Measurements from ENCODE around the gene RTL5. TPM values are rescaled to one million over a fixed set of nuclear protein-coding genes. Genes with fewer than 3 reads are reported as not detected.

RTL5 gene
- total RNA-seq, 1 donor from 2014 or later = 3.9 TPM

DNA sequence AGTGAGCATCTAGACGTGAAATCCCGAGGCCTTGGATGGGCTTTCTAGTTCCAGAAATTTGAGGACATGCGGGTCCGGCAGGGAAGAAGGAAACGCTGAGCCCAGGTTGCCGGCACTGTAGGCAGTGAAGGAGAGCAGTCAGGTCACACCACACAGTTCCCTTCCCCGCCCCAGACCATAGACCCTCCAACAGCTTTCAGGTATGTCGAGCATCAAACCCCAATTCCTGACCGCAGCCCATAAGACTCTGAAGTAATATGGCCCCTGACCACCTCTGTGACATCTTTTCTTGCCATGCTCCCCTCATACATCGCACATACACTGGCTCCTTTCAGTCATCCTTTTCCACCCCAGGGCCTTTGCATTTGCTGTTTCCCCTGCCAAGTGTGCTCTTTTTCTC is 23.0 kb downstream of the RTL5 start:
- DNase-seq (ENCODE audit: low read depth) = no peak

DNA sequence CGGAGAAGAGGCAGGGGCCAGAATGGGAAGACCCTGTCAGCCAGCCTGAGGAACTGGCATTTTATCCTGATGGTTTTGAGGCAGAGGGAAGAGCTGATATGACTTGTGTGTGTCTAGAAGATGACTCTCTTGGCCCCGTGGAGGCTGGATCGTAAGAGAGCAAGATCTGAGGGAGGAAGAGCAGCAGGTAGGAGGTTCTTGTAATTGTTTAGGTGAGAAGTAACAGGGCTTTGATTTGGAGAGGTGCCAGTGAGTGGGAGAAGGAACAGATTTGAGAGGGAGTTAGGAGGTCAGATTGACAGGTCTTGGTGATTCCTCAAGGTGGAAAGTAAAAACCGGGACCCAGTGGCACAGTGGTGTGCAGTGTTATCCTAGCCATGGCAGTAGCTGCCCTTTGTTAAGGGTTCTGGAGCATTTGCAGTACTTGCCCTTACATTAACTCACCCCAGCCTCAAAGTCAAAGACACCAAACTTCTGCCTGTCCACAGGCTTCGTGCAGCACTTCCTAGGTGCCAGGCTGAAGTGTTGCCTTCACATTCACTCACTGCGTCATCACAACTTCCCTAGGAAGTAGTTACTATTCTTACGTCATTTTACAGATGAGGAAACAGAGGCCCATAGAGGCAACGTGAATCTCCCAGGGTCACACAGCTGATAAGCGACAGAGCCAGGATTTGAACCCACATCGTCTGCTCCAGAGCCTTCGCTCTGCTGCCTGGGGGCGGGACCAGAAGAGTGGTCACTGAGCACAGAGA is 23.7 kb downstream of the RTL5 start:
- no peak for DNase-seq (ENCODE audit: low read depth)

DNA sequence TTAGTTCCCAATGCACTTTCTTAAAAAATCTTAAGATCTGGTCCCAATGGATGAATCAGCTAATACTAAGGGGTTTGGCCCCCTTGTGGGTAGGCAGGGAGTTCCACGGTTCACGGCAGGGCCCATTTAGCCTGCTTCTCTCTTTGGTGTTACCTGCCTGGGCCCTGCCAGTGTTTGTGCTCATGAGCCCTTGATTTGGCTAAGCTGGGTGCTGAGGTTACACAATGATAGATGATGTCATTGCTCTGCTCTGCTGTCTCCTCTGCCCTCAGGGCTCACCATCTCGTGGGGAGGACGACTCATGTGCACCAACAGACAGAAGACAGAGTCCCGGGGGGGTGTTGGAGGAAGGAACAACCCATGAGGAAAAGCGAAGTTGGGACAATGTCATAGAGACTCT is 24.4 kb downstream of the RTL5 start:
- peak; percentile 59 for DNase-seq (ENCODE audit: low read depth)

DNA sequence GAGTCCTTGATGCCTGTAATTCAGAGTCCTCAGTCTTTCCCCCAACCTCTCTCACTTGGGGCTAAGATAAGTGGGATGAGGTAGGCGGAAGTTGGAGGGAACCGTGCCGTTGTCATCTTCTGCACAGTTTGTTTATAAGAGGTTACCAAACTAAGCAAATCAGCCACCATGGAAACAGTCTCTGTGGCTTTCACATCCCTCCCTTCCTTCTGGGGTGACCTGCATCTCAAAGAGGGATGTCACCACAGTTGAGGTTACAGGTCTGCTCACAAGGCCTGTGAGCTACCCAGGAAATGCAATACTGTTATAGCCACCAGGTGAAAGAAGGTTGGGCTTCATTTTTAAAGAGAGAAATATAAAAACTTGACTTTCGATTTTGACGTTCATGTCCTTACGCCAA is 26.3 kb downstream of the RTL5 start:
- no peak for DNase-seq (ENCODE audit: low read depth)

DNA sequence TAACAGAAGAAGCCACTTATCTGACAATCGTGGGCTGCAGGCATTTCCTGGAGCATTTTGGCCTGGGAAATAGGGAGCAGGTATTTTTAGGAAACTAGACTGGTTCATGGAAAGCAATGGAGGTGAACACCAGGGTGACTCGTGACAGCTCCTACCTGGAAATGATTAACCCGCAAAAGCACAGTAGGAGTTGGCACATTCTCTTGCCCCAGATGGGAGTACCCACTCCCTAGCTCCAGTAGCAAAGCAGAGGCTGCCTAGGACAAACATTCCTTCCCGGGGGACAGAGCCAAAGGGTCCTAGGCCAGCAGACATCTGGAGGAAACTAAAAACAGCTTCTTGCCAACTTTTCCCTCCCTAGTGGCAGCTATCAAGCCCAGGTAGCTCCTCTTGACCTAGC is 29.0 kb downstream of the RTL5 start:
- DNase-seq (ENCODE audit: low read depth) = peak; percentile 76

DNA sequence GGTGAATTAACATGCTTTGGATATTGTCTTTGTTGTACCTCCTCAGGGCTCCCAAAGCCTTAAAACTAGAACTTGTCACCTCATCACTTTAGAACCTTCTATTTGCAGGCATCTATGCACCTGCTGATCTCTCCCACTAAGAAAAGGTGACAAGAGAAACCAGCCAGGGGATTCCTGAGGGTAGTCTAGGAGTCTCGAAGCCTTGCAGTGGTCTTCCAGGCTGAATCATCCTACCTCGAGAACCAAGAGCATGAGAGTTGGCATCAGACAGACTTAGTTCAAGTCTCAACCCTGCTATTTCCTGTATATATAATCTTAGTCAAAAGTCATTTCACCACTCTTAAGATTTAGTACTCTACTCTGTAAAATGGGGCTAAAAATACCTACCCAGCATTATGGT is 29.6 kb downstream of the RTL5 start:
- DNase-seq (ENCODE audit: low read depth) = no peak

DNA sequence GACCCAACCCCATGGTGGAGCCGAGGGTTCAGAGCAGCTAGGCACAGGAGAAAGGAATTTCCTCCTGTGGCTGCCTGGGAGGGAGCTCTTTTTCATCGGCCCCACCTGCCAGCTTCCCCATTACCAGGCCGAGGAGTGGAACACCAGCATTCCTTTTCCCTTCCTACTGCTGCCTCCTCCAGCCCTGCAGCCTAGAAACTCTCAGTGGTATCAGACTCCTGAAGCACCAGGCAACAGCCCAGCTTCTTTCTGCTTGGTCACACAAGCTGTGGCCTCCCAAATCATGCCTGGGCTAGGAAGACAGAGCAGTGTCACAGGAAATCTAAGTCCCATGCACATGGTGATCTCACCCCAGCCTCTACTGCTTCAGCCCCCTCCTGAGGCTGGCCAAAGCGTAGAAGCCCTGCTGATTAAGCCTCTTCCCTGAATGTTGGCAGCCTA is 30.1 kb downstream of the RTL5 start:
- DNase-seq (ENCODE audit: low read depth) = peak; percentile 16

DNA sequence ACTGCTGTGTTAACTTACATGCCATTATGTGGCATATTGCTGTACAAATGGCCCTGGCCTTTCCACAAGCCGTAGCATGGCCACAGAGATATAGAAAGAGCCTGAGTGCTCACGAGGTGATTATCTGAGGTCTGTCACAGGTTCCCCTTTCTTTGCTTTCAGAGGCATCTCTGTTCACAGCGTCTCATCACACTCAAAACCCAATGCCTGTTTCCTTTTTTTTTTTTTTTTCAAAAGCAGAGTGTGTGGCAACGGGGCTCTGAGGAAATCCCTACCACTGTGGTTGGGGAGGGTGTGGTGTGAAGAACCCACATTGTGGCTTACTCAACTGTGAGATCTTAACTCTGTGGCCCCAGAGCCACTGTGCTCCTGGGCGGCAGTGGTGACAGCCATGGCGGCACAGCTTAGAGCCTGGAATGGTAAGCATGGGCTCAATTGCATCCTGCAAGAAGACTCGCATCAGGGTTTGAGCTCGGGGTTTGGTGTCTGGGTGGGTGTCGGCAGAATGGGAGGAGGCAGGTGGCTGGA is 30.8 kb downstream of the RTL5 start:
- DNase-seq (ENCODE audit: low read depth) = peak; percentile 27

DNA sequence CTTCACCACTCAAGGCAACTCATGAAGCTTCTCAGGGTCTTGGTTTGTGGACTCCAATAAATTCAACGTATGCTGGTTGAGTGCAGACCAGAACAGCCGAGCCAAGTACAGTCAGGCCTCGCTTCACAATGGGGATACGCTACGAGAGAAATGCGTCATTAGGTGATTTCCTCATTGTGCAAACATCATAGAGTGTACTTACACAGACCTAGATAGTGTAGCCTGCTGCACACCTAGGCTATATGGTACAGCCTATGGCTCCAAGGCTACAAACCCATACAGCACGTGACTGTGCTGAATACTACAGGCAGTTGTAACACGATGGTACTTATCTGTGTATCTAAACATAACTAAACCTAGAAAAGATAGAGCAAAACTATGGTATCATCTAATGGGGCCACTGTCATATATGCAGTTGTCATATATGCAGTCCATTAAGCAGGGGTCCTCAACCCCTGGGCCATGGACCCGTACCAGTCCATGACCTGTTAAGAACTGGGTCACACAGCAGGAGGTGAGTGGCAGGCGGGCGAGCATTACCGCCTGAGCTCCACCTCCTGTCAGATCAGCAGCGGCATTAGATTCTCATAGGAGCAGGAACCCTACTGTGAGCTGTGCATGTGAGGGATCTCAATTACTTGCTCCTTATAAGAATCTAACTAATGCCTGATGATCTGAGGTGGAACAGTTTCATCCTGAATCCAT is 31.5 kb downstream of the RTL5 start:
- no peak for DNase-seq (ENCODE audit: low read depth)

DNA sequence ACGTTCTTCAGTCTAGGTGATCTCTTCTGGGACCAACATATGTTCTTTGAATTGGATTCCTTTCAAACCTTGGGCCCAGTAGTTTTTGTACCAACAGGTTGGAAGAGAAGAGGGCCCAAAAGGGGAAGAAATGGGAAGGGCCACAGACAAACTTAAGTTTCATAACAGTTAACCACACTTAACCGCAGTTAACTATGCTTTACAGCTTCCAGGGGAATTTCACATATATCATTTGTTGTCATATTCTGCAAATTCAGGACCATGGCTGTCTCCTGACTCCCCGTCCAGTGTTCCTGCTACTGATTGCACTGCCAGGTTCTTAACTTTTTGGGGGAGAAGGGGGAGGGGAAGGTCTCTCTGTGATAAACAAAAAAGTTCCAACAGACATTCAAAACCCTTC is 34.6 kb downstream of the RTL5 start:
- DNase-seq (ENCODE audit: low read depth) = no peak

DNA sequence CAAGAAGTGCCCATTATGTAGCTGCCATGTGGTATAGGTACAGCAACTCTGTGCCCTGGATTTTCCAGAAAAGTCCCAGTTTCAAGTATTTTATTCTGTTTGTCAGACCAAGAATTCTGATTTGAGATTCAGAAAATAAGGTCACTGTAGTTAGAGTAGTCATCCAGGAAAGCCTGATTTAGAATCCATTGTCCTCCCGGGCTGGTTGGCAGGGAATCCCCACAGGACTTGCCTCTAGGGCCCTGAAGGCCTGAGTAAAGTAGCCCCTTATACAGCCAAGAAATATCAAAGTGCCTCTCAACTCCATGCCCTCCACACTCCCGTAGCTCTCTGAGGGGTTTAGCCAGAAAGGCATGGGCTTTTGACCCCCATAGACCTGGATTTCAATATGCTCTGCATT is 36.3 kb downstream of the RTL5 start:
- no peak for DNase-seq (ENCODE audit: low read depth)

DNA sequence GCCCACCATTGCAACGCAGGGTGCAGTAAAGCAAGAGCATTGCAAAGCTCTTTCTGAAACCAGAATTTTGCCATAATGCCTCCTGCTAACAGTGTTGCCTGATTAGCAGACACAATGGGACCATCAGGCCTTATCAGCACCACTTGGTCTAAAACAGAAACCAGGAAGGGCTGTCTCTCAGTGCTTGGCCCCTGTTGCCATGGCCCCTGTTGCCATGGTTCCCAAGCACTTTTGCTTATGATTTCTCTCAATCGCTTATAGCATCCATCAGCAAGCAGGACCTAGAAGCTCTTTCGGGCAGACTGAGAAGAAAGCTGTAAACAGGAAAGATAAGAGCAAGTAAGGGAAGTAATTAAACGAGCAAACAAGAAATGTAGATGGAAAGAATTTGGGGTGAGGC is 36.8 kb downstream of the RTL5 start:
- no peak for DNase-seq (ENCODE audit: low read depth)

DNA sequence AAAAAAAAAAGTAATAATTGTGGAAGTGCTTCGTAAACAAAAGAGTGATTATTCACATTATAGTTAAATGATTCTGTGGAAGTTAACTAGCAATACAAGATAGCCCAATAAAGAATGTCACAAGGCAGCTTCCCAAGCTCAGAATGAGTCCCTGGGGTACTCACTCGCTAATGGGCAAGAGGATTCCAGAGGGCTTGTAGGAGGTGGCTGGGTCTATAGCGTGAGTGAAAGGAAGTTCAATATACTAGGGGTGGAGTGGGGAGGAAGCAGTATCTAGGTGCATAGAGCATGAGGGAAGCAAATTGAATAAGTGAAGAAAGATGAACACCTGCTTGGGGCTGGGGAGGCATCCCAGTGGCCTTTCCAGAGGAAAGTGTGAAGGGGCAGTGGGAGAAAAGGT is 42.5 kb downstream of the RTL5 start:
- DNase-seq (ENCODE audit: low read depth) = no peak

DNA sequence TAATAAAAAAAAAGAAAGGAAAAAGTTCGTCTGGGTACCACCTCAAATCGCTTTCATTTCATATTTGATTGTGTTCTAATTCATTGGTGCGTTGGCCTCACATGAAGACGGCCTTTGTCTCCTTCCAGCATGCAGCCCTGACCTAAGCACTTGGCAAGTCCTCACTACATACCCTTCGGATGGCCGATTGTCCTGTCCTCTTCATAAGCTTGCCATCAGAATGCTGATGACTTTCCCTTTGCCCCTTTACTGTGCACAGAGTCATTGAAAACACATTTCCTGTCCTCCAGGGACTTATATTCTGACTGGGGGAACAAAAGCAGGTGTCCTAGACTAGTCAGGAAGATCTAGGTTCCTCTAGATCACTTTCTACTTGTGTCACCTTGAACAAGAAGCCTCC is 43.0 kb downstream of the RTL5 start:
- DNase-seq (ENCODE audit: low read depth) = no peak

DNA sequence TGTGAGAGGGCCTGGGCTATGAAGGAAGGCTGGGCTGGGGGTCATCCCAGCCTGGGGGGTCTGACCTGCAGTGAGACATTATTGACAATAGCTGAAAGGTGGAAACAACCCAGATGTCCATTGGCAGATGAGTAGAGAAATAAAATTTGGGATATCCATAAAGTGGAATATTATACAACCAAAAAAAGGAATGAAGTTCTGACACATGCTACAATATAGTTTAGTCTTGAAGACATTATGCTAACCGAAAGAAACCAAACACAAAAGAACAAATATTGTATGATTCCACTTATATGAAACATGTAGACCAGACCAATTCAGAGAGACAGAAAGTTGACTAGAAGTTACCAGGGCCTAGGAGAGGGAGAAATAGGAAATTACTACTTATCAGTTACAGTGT is 44.7 kb downstream of the RTL5 start:
- DNase-seq (ENCODE audit: low read depth) = no peak

DNA sequence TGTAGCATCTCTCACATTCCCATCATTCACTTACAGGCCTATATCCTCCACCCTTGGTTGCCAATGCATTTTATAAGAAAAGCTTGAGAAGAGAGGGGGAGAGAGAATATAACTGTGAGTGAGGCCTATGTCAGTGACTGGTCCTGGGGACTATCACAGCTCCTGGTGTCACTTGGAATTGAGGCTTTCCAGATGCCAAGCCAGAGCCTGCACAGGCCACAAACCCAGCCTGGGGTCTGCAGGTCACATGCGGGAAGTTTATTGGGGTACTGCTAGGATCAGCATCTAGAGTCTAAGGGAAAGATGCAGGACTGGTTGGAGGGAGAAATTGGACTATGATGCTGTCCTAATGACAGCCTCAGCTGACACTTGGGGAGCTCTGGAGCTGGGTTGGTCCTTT is 47.6 kb downstream of the RTL5 start:
- DNase-seq (ENCODE audit: low read depth) = no peak

DNA sequence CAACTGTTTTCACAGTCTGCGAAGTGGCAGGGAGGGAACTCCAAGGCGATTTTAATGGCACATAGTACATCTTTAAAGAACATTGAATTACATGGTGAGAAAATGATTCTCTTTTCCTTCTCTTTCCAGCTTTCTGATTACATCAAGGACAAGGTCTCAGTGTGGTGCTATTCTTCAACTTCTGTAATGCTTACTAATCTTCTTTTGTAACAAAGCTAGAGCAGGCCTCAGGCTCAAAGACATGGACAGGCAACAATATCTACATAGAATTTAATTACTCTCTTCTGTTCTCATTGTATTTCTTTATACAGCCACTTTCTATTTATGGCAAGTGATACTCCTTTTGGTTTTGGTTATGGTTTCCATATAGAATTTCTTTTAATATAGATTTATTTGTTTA is 48.4 kb downstream of the RTL5 start:
- DNase-seq (ENCODE audit: low read depth) = no peak

DNA sequence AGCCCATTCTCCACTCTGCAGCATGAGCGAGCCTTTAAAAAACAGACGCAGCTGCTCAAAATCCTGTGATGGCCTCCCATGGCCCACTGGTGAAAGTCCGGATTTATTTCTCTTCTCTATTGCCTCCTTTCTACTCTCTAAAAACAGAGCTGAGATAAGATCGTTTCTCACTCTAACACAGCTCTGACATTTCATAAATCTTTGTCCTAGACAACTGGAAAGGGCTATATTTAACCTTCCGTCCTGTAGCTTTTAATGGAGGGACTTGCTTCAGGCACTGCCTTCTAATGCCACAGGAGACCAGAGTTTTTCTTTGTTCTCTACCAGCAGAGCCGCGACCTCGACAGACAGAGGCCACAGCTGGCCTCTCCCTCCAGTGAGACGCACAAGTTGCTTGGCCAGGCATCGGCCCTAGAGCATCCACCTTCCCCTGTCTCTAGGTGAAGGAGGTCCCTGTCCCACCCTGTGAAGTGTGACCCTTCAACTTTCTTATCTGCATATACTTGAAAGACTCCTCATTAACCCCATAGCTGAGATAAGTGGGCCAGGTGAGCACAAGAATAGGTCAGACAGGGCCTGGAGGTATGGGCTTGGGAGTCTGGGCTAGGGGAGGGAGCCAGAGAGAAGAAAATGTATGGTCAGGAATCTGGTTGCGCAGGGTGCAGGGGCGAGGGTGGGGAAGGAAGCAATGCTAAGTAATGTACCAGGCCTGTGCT is 50.0 kb downstream of the RTL5 start:
- DNase-seq (ENCODE audit: low read depth) = no peak

DNA sequence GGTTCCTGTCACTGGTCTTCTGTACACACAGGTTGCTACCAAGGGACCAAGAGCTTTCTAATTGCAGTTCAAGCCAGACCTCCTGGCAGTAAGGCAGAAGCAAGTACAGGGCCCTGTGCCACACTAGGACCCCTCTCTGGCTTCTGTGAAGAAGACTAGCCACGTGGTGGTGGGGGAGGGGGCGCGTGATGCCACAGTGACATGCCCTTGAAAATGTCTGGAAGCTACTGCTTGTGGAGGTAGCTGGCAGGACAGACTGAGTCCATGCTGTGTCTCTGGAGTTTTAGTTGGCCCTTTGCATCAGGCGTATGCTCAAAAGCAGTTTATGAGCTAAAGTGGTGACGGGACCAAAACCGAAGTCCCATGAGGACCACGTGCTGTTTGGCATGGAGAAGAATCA is 50.9 kb downstream of the RTL5 start:
- DNase-seq (ENCODE audit: low read depth) = no peak

DNA sequence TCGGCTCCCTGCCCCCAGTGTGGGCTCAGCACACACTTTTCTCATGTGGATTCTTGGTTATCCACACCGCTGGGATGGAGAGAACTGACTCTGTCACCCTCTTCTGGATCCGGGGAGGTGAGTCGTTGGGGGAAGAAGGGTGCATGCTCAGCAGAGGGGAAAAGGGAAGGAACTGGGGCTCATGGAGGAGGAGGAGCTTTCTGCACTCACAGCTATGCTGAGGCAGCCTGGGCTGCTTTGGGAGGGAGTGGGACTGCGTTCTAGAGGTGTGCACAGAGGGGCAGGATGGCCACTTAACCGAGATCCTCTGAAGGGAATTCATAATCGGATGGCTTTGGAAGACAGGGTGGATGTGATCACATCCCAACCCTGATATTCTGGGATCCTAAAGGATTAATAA is 51.6 kb downstream of the RTL5 start:
- no peak for DNase-seq (ENCODE audit: low read depth)

DNA sequence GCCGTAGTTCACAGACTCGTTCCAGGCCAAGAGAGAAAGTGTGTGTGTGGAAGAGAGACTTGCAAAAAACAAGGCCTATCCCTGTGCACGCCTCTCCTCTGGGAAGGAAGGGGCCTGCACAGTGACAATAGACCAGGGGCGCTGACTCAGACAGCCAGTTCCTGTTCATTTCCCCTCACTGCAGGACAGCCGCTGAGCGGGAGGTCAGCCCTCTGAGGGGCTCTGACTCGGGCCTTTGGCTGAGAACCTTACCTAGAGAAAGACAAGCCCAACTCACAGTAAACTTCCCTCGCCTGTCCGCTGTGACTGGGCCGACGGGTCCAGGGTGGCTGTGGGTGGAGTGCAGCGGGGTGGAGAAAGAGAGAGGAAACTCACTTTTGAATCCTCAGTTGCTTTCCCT is 52.1 kb downstream of the RTL5 start:
- DNase-seq (ENCODE audit: low read depth) = no peak

DNA sequence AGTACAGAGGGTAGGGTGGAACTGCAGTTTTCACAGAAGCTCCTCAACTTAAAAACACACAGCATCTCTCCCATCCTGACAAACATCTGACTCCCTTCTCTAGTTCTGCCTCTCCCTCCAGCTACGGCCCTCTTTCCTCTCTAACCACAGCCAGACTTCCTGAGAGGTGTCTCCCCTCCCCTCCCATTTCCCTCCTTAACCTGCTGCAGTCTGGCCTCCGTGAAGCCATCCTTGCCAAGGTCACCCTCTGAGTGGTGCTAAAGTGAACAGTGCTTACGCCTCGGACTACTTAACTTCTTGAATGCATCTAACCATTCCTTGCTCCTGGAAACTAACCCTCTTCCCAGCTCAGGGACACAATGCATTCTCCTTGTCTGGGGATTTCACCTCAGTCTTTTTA is 53.3 kb downstream of the RTL5 start:
- no peak for DNase-seq (ENCODE audit: low read depth)
